HG02763 (cell line): ENCODE measurements around the gene SKIC2.
"Not testable (repeated sequence)": the region's sequence is repeated elsewhere in the genome, so short reads cannot be mapped to it uniquely, and the experiment has no call there.

Source experiments
- ATAC-seq: cut with Tn5 transposase; IDR thresholded peaks from one replicate; pipeline ENCODE4 v1.9.1; 2021; ENCODE audit warnings: mild to moderate bottlenecking, moderate library complexity; ENCODE audit not compliant: unreplicated experiment

The SKIC2 gene

GRCh38 chr6:32003301-32003700 lies 44.3 kb downstream of the SKIC2 start:
- not testable (repeated sequence) for ATAC-seq

- not testable (repeated sequence) for ATAC-seq
Observed at GRCh38 chr6:32004393-32004792, 45.4 kb downstream of the SKIC2 start.

- ATAC-seq, result not testable (repeated sequence)
Observed at GRCh38 chr6:32004864-32005537, 46.0 kb downstream of the SKIC2 start.

- ATAC-seq, result not testable (repeated sequence)
Observed at GRCh38 chr6:32005538-32005880, 46.5 kb downstream of the SKIC2 start.

GRCh38 chr6:32005991-32006529 lies 47.1 kb downstream of the SKIC2 start:
- not testable (repeated sequence) for ATAC-seq

- not testable (repeated sequence) for ATAC-seq
Observed at GRCh38 chr6:32007086-32007485, 48.1 kb downstream of the SKIC2 start.

- not testable (repeated sequence) for ATAC-seq
Observed at GRCh38 chr6:32008037-32008436, 49.1 kb downstream of the SKIC2 start.

- ATAC-seq, result not testable (repeated sequence)
Observed at GRCh38 chr6:32008616-32009015, 49.6 kb downstream of the SKIC2 start.

GRCh38 chr6:32009537-32009936 lies 50.6 kb downstream of the SKIC2 start:
- ATAC-seq, result not testable (repeated sequence)

- ATAC-seq, result not testable (repeated sequence)
Observed at GRCh38 chr6:32010856-32011530, 52.0 kb downstream of the SKIC2 start.

GRCh38 chr6:32012941-32013617 lies 54.1 kb downstream of the SKIC2 start:
- ATAC-seq, result not testable (repeated sequence)

- ATAC-seq, result not testable (repeated sequence)
Observed at GRCh38 chr6:32013738-32014137, 54.8 kb downstream of the SKIC2 start.

GRCh38 chr6:32014547-32014946 lies 55.6 kb downstream of the SKIC2 start, which contains the start of gene C4B:
C4B (plus strand) TSS chr6:32014795; CDS start chr6:32014846, 51 bp downstream.
- not testable (repeated sequence) for ATAC-seq
